Ramos (cell line): ENCODE data around the gene SH3D21.

Experiments used
- in situ Hi-C: fragments of 300-500 bp; cut with MboI; formaldehyde crosslinking; loops from one replicate; pipeline ENCODE4 v1.14.3; 2022; ENCODE audit warnings: low sequenced_read_pairs; ENCODE audit not compliant: unreplicated experiment

Gene SH3D21

GRCh38 chr1:36306210-36306901 lies at the start of gene SH3D21:
Gene SH3D21 (plus strand): TSS chr1:36306368. CDS start chr1:36306421, 53 bp downstream.
- in situ Hi-C loops = no loop called here

GRCh38 chr1:36256558-36257374 lies 49.4 kb upstream of the SH3D21 start:
- in situ Hi-C loops = no loop called here

GRCh38 chr1:36257375-36257767 lies 48.8 kb upstream of the SH3D21 start:
- in situ Hi-C loops = no loop called here

- in situ Hi-C loops = no loop called here
These were observed 47.2 kb upstream of the SH3D21 start for GRCh38 chr1:36258960-36259344.

GRCh38 chr1:36268981-36269380 lies 37.2 kb upstream of the SH3D21 start:
- in situ Hi-C loops = no loop called here

GRCh38 chr1:36269408-36269838 lies 36.7 kb upstream of the SH3D21 start:
- in situ Hi-C loops = no loop called here

- in situ Hi-C loops = no loop called here
These were observed 33.1 kb upstream of the SH3D21 start for GRCh38 chr1:36273024-36273423.

GRCh38 chr1:36274201-36274600 lies 32.0 kb upstream of the SH3D21 start:
- in situ Hi-C loops = no loop called here

- in situ Hi-C loops = no loop called here
These were observed 29.5 kb upstream of the SH3D21 start for GRCh38 chr1:36276688-36277087.

GRCh38 chr1:36279110-36279788 lies 26.9 kb upstream of the SH3D21 start:
- in situ Hi-C loops = no loop called here

GRCh38 chr1:36279789-36280296 lies 26.3 kb upstream of the SH3D21 start:
- in situ Hi-C loops = no loop called here

GRCh38 chr1:36284061-36284460 lies 22.1 kb upstream of the SH3D21 start:
- in situ Hi-C loops = no loop called here

GRCh38 chr1:36284517-36284916 lies 21.7 kb upstream of the SH3D21 start:
- in situ Hi-C loops = no loop called here

- in situ Hi-C loops = loop anchor here (5.0 kb wide), 1 partner anchor 178 kb away; no protein-coding TSS in a partner anchor
These were observed 20.6 kb upstream of the SH3D21 start for GRCh38 chr1:36285443-36286101.

- in situ Hi-C loops = loop anchor here (5.0 kb wide), 1 partner anchor 180 kb away; no protein-coding TSS in a partner anchor
These were observed 19.4 kb upstream of the SH3D21 start for GRCh38 chr1:36286802-36287201.

GRCh38 chr1:36287595-36287994 lies 18.6 kb upstream of the SH3D21 start:
- in situ Hi-C loops = loop anchor here (5.0 kb wide), 1 partner anchor 180 kb away; no protein-coding TSS in a partner anchor

GRCh38 chr1:36295390-36295789 lies 10.8 kb upstream of the SH3D21 start:
- in situ Hi-C loops = no loop called here

GRCh38 chr1:36297062-36297461 lies 9.1 kb upstream of the SH3D21 start:
- in situ Hi-C loops = no loop called here

- in situ Hi-C loops = no loop called here
These were observed 7.5 kb upstream of the SH3D21 start for GRCh38 chr1:36298640-36299039.

GRCh38 chr1:36300526-36300925 lies 5.6 kb upstream of the SH3D21 start:
- in situ Hi-C loops = no loop called here
